ENCODE results near the gene CASP12.
"Not testable (repeated sequence)": the region's sequence is repeated elsewhere in the genome, so short reads cannot be mapped to it uniquely, and the experiment has no call there.

The CASP12 gene

GRCh38 chr11:104897891-104898684 lies at the start of gene CASP12:
Gene CASP12, minus strand, starts transcription at chr11:104898460.
- in situ Hi-C loops (cut with HindIII; ENCODE audit: low pct_unique_long_range_greater_than_20kb, low sequenced_read_pairs): no loop called here
- no peak for DNase-seq (ENCODE audit: low read depth in 1 of 2, low spot score in 1 of 2)
- TF ChIP-seq JUND (IDR thresholded peaks at IDR 0.05; ENCODE audit: low read depth): no peak

DNA sequence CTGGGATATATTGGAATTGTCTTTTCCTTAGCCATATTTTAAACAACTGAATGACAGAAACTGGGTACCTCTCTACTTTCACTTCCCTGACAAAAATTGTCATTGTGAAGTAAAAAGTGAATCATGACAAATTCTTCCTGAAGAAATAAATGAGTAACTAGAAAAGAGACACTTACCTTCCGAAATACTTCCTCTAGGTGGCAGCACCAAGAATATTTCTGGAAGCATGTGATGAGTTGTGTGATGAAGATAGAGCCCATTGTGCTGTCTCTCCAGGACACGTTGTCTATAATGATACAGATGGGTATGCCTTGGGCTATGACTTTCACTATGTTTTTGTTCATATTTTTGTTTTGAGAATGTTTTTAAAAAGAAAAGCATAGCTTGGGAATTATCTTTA lies 48.6 kb upstream of the CASP12 start:
- TF ChIP-seq JUND (IDR thresholded peaks at IDR 0.05; ENCODE audit: low read depth): no peak
- in situ Hi-C loops (cut with HindIII; ENCODE audit: low pct_unique_long_range_greater_than_20kb, low sequenced_read_pairs): no loop called here
- peak in 1 of 2 experiments; percentile 72 for DNase-seq (ENCODE audit: low read depth in 1 of 2, low spot score in 1 of 2)

DNA sequence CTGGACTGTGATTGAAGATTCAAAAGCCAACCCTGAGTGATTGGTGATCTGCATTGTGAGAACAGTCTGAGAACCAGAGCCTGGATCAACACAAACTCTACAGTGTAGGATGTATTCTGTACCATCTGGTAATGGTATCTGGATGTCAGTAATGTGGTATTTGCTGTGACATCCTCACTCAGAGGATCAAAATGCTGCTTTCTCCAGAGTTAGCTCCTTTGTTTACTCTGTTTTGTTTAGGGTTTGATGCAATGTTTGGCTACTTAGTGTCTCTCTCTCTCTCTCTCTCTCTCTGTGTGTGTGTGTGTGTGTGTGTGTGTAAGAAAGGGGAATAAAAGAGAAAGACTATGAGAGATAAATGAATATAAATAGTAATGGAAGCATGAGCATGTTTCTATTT lies 45.8 kb upstream of the CASP12 start:
- in situ Hi-C loops (cut with HindIII; ENCODE audit: low pct_unique_long_range_greater_than_20kb, low sequenced_read_pairs): no loop called here
- DNase-seq (ENCODE audit: low read depth in 1 of 2, low spot score in 1 of 2): peak in 1 of 2 experiments; percentile 16
- no peak for TF ChIP-seq JUND (IDR thresholded peaks at IDR 0.05; ENCODE audit: low read depth)

- in situ Hi-C loops (cut with HindIII; ENCODE audit: low pct_unique_long_range_greater_than_20kb, low sequenced_read_pairs): no loop called here
- TF ChIP-seq JUND (IDR thresholded peaks at IDR 0.05; ENCODE audit: low read depth): no peak
- peak in 1 of 2 experiments; percentile 19 for DNase-seq (ENCODE audit: low read depth in 1 of 2, low spot score in 1 of 2)
Observed at GRCh38 chr11:104943561-104943960, 45.3 kb upstream of the CASP12 start.

DNA sequence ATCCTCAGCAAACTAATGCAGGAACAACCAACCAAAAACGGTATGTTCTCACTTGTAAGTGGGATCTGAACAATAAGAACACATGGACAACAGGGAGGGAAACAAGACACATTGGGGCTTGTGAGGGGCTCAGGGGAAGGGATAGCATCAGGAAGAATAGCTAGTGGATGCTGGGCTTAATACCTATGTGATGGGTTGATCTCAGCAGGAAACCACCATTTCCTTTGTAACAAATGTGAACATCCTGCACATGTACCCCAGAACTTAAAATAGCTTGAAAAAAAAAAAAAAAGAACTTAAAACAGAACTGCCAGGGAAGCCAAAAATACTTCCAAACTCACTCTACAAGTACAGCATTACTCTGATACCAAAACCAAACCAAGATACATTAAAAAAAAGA lies 36.3 kb upstream of the CASP12 start:
- no peak for DNase-seq (ENCODE audit: low read depth in 1 of 2, low spot score in 1 of 2)
- in situ Hi-C loops (cut with HindIII; ENCODE audit: low pct_unique_long_range_greater_than_20kb, low sequenced_read_pairs): no loop called here
- no peak for TF ChIP-seq JUND (IDR thresholded peaks at IDR 0.05; ENCODE audit: low read depth)

DNA sequence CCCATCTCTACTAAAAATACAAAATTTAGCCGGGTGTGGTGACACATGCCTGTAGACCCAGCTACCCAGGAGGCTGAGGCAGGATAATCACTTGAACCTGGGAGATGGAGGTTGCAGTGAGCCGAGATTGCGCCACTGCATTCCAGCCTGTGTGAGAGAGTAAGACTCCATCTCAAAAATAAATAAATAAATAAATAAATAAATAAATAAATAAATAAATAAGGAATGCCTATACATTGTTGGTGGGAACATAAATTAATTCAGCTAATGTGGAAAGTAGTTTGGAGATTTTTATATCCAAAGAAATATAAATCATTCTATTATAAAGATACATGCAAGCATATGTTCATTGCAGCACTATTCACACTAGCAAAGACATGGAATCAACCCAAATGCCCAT lies 35.8 kb upstream of the CASP12 start:
- in situ Hi-C loops (cut with HindIII; ENCODE audit: low pct_unique_long_range_greater_than_20kb, low sequenced_read_pairs); DNase-seq (ENCODE audit: low read depth in 1 of 2, low spot score in 1 of 2): not testable (repeated sequence)

DNA sequence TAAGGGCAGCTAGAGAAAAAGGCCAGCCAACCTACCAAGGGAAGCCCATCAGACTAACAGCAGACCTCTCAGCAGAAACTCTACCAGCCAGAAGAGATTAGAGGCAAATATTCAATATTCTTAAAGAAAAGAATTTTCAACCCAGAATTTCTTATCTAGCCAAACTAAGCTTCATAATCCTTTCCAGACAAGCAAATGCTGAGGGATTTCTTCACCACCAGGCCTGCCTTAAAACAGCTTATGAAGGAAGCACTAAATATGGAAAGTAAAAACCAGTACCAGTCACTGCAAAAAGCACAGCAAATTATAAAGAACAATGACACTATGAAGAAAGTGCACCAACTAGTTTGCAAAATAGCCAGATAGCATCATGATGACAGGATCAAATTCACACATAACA lies 30.6 kb upstream of the CASP12 start:
- no peak for DNase-seq (ENCODE audit: low read depth in 1 of 2, low spot score in 1 of 2)
- no peak for TF ChIP-seq JUND (IDR thresholded peaks at IDR 0.05; ENCODE audit: low read depth)
- in situ Hi-C loops (cut with HindIII; ENCODE audit: low pct_unique_long_range_greater_than_20kb, low sequenced_read_pairs): no loop called here

DNA sequence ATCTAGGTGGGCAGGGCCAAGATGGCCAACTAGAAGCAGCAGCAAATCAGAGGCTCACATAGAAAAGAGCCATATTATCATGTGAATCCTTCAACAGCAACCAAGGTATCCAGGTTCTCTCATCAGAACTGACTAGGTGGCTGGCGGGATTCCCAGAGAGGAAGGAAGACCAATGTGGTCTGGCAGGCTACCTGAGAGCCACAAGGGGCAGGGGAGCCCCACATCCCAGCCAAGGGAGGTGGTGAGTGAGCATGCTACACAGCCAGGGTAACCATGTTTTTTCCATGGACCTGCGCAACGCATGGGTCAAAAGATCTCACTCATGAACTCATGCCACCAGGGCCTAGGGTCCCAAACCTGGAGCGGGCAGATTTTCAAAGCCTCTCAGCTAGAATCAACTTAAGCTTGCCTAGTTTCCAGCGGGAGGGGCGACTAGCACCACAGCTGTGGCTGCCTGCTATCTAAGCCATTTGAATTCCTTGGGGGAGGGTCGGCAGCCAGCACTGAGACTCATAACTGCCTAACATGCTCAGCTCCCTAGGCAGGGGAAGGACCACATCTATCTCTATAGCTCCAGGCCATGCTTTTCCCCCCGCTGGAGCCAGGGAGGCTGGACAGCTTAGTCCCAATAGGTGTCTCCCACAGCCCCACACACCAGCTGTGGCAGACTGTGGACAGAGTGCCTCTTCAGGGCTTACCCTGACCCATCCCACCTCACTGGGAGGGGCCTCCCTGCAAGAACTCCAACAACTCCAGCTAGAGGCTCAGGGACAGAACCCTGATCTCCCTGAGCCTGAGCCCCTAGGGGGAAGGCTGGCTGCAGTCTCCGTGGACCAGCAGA lies 28.7 kb upstream of the CASP12 start:
- no peak for TF ChIP-seq JUND (IDR thresholded peaks at IDR 0.05; ENCODE audit: low read depth)
- in situ Hi-C loops (cut with HindIII; ENCODE audit: low pct_unique_long_range_greater_than_20kb, low sequenced_read_pairs): no loop called here
- no peak for DNase-seq (ENCODE audit: low read depth in 1 of 2, low spot score in 1 of 2)

- no peak for DNase-seq (ENCODE audit: low read depth in 1 of 2, low spot score in 1 of 2)
- in situ Hi-C loops (cut with HindIII; ENCODE audit: low pct_unique_long_range_greater_than_20kb, low sequenced_read_pairs): no loop called here
- no peak for TF ChIP-seq JUND (IDR thresholded peaks at IDR 0.05; ENCODE audit: low read depth)
Observed at GRCh38 chr11:104925850-104926249, 27.6 kb upstream of the CASP12 start.

- TF ChIP-seq JUND (IDR thresholded peaks at IDR 0.05; ENCODE audit: low read depth): no peak
- DNase-seq (ENCODE audit: low read depth in 1 of 2, low spot score in 1 of 2): peak in 1 of 2 experiments; percentile 33
- in situ Hi-C loops (cut with HindIII; ENCODE audit: low pct_unique_long_range_greater_than_20kb, low sequenced_read_pairs): no loop called here
Observed at GRCh38 chr11:104918113-104918824, 20.0 kb upstream of the CASP12 start.

- TF ChIP-seq JUND (IDR thresholded peaks at IDR 0.05; ENCODE audit: low read depth): no peak
Observed at GRCh38 chr11:104917271-104918112, 19.2 kb upstream of the CASP12 start.

DNA sequence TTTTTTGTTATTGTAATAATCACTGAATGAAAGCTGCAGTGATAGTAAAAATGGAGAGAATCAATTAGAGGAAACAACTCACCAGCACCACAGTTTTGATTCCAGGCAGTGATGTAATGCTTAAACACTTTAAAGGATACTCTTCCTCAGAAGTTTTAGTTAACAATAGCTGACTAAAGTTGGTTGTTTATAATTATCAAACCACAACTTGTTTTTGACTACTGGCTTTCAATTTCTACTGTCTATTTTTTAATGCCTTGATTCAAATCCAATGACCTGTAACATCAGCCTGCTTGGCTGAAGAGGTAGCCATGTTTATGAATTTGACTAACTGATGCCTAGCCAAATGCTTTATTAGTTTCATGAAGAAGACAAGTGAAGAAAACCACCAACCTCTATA lies 18.2 kb upstream of the CASP12 start:
- DNase-seq (ENCODE audit: low read depth in 1 of 2, low spot score in 1 of 2): no peak
- TF ChIP-seq JUND (IDR thresholded peaks at IDR 0.05; ENCODE audit: low read depth): no peak
- in situ Hi-C loops (cut with HindIII; ENCODE audit: low pct_unique_long_range_greater_than_20kb, low sequenced_read_pairs): no loop called here

More at GRCh38 chr11:104917271-104918112, 19.2 kb upstream of the CASP12 start:
- in situ Hi-C loops (cut with HindIII; ENCODE audit: low pct_unique_long_range_greater_than_20kb, low sequenced_read_pairs): no loop called here
- no peak for DNase-seq (ENCODE audit: low read depth in 1 of 2, low spot score in 1 of 2)
